ENCODE results near the gene REELD1. TPM values are rescaled to one million over a fixed set of nuclear protein-coding genes. Genes with fewer than 3 reads are reported as not detected.

Gene REELD1
- total and polyA plus RNA-seq, 4 experiments from 2014 or later: 0.11 to 0.58 (median 0.42) TPM; not detected in 1

GRCh38 chr4:146263793-146264192 lies 49.5 kb downstream of the REELD1 start:
- no peaks in the 10 kb centered on the region for H3K27me3 Mint-ChIP-seq

GRCh38 chr4:146265950-146266490 lies 51.7 kb downstream of the REELD1 start:
- Mint-ChIP-seq H3K4me3 (no peak overlapping the region), H3K36me3 (peaks cover 17 to 18% of the 10 kb centered on the region in 2 donors), H3K4me1 (no peaks in the 10 kb centered on the region), H3K9me3 (no peaks in the 10 kb centered on the region), H3K27ac (no peak overlapping the region), H3K27me3 (no peaks in the 10 kb centered on the region)
- no peak for DNase-seq
- ChIA-PET POLR2A (ENCODE audit: partially characterized antibody) (no interaction called here), CTCF (ENCODE audit: partially characterized antibody) (no interaction called here)
- no peaks in the 10 kb centered on the region for H3K9me3 ChIP-seq (ENCODE audit: control insufficient read depth in 1 of 2, low read length in 2 of 2)
- intact Hi-C loops (cut with micrococcal nuclease): no loop called here
- H3K27me3 ChIP-seq (ENCODE audit: insufficient read depth, low read length): no peaks in the 10 kb centered on the region
- no peak overlapping the region for H3K4me3 ChIP-seq (ENCODE audit: low read length in 2 of 2)
- no peaks in the 10 kb centered on the region for H3K4me1 ChIP-seq (ENCODE audit: insufficient read depth, low read length)
- H3K27ac ChIP-seq (ENCODE audit: low read depth, low read length): no peak overlapping the region
- H3K36me3 ChIP-seq (ENCODE audit: insufficient read depth, low read length): no peaks in the 10 kb centered on the region

More at GRCh38 chr4:146263793-146264192, 49.5 kb downstream of the REELD1 start:
- Histone ChIP-seq H3K27me3 (ENCODE audit: insufficient read depth, low read length) (no peaks in the 10 kb centered on the region), H3K36me3 (ENCODE audit: insufficient read depth, low read length) (no peaks in the 10 kb centered on the region), H3K4me3 (ENCODE audit: low read length in 2 of 2) (no peak overlapping the region), H3K27ac (ENCODE audit: low read depth, low read length) (no peak overlapping the region), H3K9me3 (ENCODE audit: control insufficient read depth in 1 of 2, low read length in 2 of 2) (no peaks in the 10 kb centered on the region), H3K4me1 (ENCODE audit: insufficient read depth, low read length) (no peaks in the 10 kb centered on the region)
- POLR2A ChIA-PET (ENCODE audit: partially characterized antibody): no interaction called here
- no peak for DNase-seq
- CTCF ChIA-PET (ENCODE audit: partially characterized antibody): interaction anchor here (0.9 kb wide), 1 partner anchor 16 kb away, joined by 3 read pairs; no protein-coding TSS in a partner anchor
- intact Hi-C loops (cut with micrococcal nuclease): no loop called here
- no peaks in the 10 kb centered on the region for H3K9me3 Mint-ChIP-seq
- no peak overlapping the region for H3K27ac Mint-ChIP-seq
- peaks cover 14 to 15% of the 10 kb centered on the region in 2 donors for H3K36me3 Mint-ChIP-seq
- H3K4me1 Mint-ChIP-seq: no peaks in the 10 kb centered on the region
- no peak overlapping the region for H3K4me3 Mint-ChIP-seq

GRCh38 chr4:146267826-146268225 lies 53.5 kb downstream of the REELD1 start:
- CTCF ChIA-PET (ENCODE audit: partially characterized antibody): interaction anchor here (1.3 kb wide), 1 partner anchor 16 kb away, joined by 3 read pairs; no protein-coding TSS in a partner anchor
- H3K4me1 ChIP-seq (ENCODE audit: insufficient read depth, low read length): no peaks in the 10 kb centered on the region
- H3K4me1 Mint-ChIP-seq: no peaks in the 10 kb centered on the region
- no peaks in the 10 kb centered on the region for H3K9me3 ChIP-seq (ENCODE audit: control insufficient read depth in 1 of 2, low read length in 2 of 2)
- H3K27me3 Mint-ChIP-seq: no peaks in the 10 kb centered on the region
- peaks cover 15 to 31% of the 10 kb centered on the region in 2 donors for H3K36me3 Mint-ChIP-seq
- H3K4me3 ChIP-seq (ENCODE audit: low read length in 2 of 2): no peak overlapping the region
- no peak overlapping the region for H3K27ac ChIP-seq (ENCODE audit: low read depth, low read length)
- H3K27ac Mint-ChIP-seq: no peak overlapping the region
- no peaks in the 10 kb centered on the region for H3K9me3 Mint-ChIP-seq
- DNase-seq: no peak
- intact Hi-C loops (cut with micrococcal nuclease): no loop called here
- H3K4me3 Mint-ChIP-seq: no peak overlapping the region
- no peaks in the 10 kb centered on the region for H3K36me3 ChIP-seq (ENCODE audit: insufficient read depth, low read length)
- POLR2A ChIA-PET (ENCODE audit: partially characterized antibody): no interaction called here
- H3K27me3 ChIP-seq (ENCODE audit: insufficient read depth, low read length): no peaks in the 10 kb centered on the region

- no peak overlapping the region for H3K4me3 Mint-ChIP-seq
- H3K36me3 ChIP-seq (ENCODE audit: insufficient read depth, low read length): no peaks in the 10 kb centered on the region
- no peak overlapping the region for H3K4me3 ChIP-seq (ENCODE audit: low read length in 2 of 2)
- CTCF ChIA-PET (ENCODE audit: partially characterized antibody): interaction anchor here (0.6 kb wide), 1 partner anchor 20 kb away, joined by 3 read pairs; no protein-coding TSS in a partner anchor
- no peaks in the 10 kb centered on the region for H3K27me3 Mint-ChIP-seq
- H3K4me1 Mint-ChIP-seq: no peaks in the 10 kb centered on the region
- H3K9me3 ChIP-seq (ENCODE audit: control insufficient read depth in 1 of 2, low read length in 2 of 2): no peaks in the 10 kb centered on the region
- POLR2A ChIA-PET (ENCODE audit: partially characterized antibody): no interaction called here
- H3K9me3 Mint-ChIP-seq: no peaks in the 10 kb centered on the region
- H3K4me1 ChIP-seq (ENCODE audit: insufficient read depth, low read length): no peaks in the 10 kb centered on the region
- no peak for DNase-seq
- H3K27me3 ChIP-seq (ENCODE audit: insufficient read depth, low read length): no peaks in the 10 kb centered on the region
- peaks cover 12 to 27% of the 10 kb centered on the region in 2 donors for H3K36me3 Mint-ChIP-seq
- H3K27ac ChIP-seq (ENCODE audit: low read depth, low read length): no peak overlapping the region
- no peak overlapping the region for H3K27ac Mint-ChIP-seq
- intact Hi-C loops (cut with micrococcal nuclease): no loop called here
Measured at GRCh38 chr4:146269228-146269653, 54.9 kb downstream of the REELD1 start.

GRCh38 chr4:146271466-146271865 lies 57.1 kb downstream of the REELD1 start:
- Histone ChIP-seq H3K36me3 (ENCODE audit: insufficient read depth, low read length) (no peaks in the 10 kb centered on the region), H3K9me3 (ENCODE audit: control insufficient read depth in 1 of 2, low read length in 2 of 2) (no peaks in the 10 kb centered on the region), H3K27ac (ENCODE audit: low read depth, low read length) (no peak overlapping the region), H3K27me3 (ENCODE audit: insufficient read depth, low read length) (no peaks in the 10 kb centered on the region), H3K4me1 (ENCODE audit: insufficient read depth, low read length) (no peaks in the 10 kb centered on the region), H3K4me3 (ENCODE audit: low read length in 2 of 2) (no peak overlapping the region)
- H3K27me3 Mint-ChIP-seq: no peaks in the 10 kb centered on the region
- intact Hi-C loops (cut with micrococcal nuclease): no loop called here
- H3K4me3 Mint-ChIP-seq: no peak overlapping the region
- H3K9me3 Mint-ChIP-seq: no peaks in the 10 kb centered on the region
- ChIA-PET CTCF (ENCODE audit: partially characterized antibody) (interaction anchor here (1.1 kb wide), 1 partner anchor 11 kb away, joined by 3 read pairs; no protein-coding TSS in a partner anchor), POLR2A (ENCODE audit: partially characterized antibody) (no interaction called here)
- DNase-seq: no peak
- H3K27ac Mint-ChIP-seq: no peak overlapping the region
- peaks cover 8 to 21% of the 10 kb centered on the region in 2 donors for H3K36me3 Mint-ChIP-seq
- H3K4me1 Mint-ChIP-seq: no peaks in the 10 kb centered on the region

GRCh38 chr4:146273204-146273901 lies 59.0 kb downstream of the REELD1 start:
- intact Hi-C loops (cut with micrococcal nuclease): no loop called here
- Histone ChIP-seq H3K36me3 (ENCODE audit: insufficient read depth, low read length) (no peaks in the 10 kb centered on the region), H3K4me1 (ENCODE audit: insufficient read depth, low read length) (no peaks in the 10 kb centered on the region), H3K4me3 (ENCODE audit: low read length in 2 of 2) (no peak overlapping the region), H3K27me3 (ENCODE audit: insufficient read depth, low read length) (no peaks in the 10 kb centered on the region), H3K9me3 (ENCODE audit: control insufficient read depth in 1 of 2, low read length in 2 of 2) (no peaks in the 10 kb centered on the region), H3K27ac (ENCODE audit: low read depth, low read length) (no peak overlapping the region)
- POLR2A ChIA-PET (ENCODE audit: partially characterized antibody): no interaction called here
- no peak for DNase-seq
- peaks cover 10 to 21% of the 10 kb centered on the region in 2 donors for H3K36me3 Mint-ChIP-seq
- H3K9me3 Mint-ChIP-seq: no peaks in the 10 kb centered on the region
- H3K27ac Mint-ChIP-seq: no peak overlapping the region
- CTCF ChIA-PET (ENCODE audit: partially characterized antibody): interaction anchor here (0.9 kb wide), 1 partner anchor 33 kb away, joined by 3 read pairs; no protein-coding TSS in a partner anchor
- H3K27me3 Mint-ChIP-seq: no peaks in the 10 kb centered on the region
- H3K4me1 Mint-ChIP-seq: no peaks in the 10 kb centered on the region
- no peak overlapping the region for H3K4me3 Mint-ChIP-seq

GRCh38 chr4:146274774-146275173 lies 60.4 kb downstream of the REELD1 start:
- H3K4me3 Mint-ChIP-seq: no peak overlapping the region
- H3K27me3 Mint-ChIP-seq: no peaks in the 10 kb centered on the region
- peaks cover 10 to 20% of the 10 kb centered on the region in 2 donors for H3K36me3 Mint-ChIP-seq
- H3K27me3 ChIP-seq (ENCODE audit: insufficient read depth, low read length): no peaks in the 10 kb centered on the region
- no peaks in the 10 kb centered on the region for H3K4me1 ChIP-seq (ENCODE audit: insufficient read depth, low read length)
- DNase-seq: no peak
- no peak overlapping the region for H3K27ac ChIP-seq (ENCODE audit: low read depth, low read length)
- intact Hi-C loops (cut with micrococcal nuclease): no loop called here
- CTCF ChIA-PET (ENCODE audit: partially characterized antibody): no interaction called here
- H3K4me3 ChIP-seq (ENCODE audit: low read length in 2 of 2): no peak overlapping the region
- H3K9me3 ChIP-seq (ENCODE audit: control insufficient read depth in 1 of 2, low read length in 2 of 2): no peaks in the 10 kb centered on the region
- no peak overlapping the region for H3K27ac Mint-ChIP-seq
- no peaks in the 10 kb centered on the region for H3K9me3 Mint-ChIP-seq
- no peaks in the 10 kb centered on the region for H3K36me3 ChIP-seq (ENCODE audit: insufficient read depth, low read length)
- POLR2A ChIA-PET (ENCODE audit: partially characterized antibody): no interaction called here
- H3K4me1 Mint-ChIP-seq: no peaks in the 10 kb centered on the region
